GM18508 (cell line): Measurements from ENCODE around the gene CDCA3.

ENCODE experiments used
- ATAC-seq: cut with Tn5 transposase; IDR thresholded peaks from one replicate; pipeline ENCODE4 v1.9.1; 2021; ENCODE audit warnings: moderate number of reproducible peaks; ENCODE audit not compliant: insufficient read depth, unreplicated experiment

CDCA3 gene

GRCh38 chr12:6837370-6838060, 13.6 kb downstream of the CDCA3 start:
- ATAC-seq: no peak

DNA sequence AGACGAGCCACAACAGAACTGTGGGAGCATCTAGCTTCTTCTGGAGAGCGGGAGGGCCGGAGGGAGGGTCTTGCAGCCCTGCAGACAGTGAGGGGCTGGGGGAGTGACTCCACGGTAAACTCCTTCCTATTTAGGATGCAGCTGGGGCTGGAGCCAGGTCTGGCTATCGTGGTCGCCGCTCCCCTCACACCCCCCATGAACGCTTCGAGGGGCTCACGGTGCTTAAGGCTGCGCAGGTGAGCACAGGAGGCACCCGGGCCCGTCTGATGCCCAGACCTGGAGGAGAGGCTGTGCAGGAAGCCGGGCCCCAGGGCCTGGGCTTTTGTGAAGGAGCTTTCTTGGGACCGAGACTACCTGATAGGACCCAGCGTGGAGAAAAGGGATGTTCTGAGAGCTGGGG, 14.2 kb downstream of the CDCA3 start:
- no peak for ATAC-seq

GRCh38 chr12:6834873-6835272, 16.2 kb downstream of the CDCA3 start:
- no peak for ATAC-seq

DNA sequence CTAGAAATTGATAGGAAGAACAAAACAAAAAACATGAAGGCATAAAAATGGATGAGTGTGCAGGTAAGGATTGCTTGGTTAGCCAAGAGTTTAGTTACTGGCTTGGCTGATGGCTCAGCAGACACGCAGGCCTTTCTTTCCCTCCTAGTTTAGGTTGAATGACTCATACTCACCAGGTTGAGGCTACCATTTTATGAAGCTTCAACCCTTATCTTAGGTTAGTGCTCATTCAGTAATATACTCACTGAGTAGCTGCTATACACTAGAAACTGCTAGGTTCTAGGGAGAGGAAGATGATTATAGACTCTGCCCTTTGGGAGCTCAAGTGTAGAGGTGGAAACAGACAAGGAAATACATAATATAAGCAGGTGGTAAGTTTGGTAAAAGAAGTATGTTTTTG, 16.8 kb downstream of the CDCA3 start:
- ATAC-seq: no peak

GRCh38 chr12:6833189-6833890, 17.7 kb downstream of the CDCA3 start:
- ATAC-seq: no peak

GRCh38 chr12:6832125-6832524, 19.0 kb downstream of the CDCA3 start:
- ATAC-seq: no peak

GRCh38 chr12:6831450-6831995, 19.6 kb downstream of the CDCA3 start:
- no peak for ATAC-seq

DNA sequence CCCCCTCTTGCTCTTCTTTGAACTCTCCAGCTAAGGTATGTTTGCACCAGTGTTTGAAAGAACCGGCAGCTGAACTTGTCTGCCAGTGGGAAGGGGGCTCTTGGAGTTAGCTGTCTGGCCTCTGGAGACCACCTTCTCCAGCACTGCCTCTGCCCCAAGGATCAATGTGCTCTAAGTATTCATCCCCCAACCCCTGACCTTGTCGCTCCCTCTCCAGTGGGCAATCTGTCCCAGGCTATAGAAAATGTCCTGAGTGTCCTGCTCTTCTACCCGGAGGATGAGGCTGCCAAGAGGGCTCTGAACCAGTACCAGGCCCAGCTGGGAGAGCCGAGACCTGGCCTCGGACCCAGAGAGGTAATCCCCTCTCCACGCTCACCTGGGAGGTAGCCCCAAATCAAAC, 20.1 kb downstream of the CDCA3 start:
- no peak for ATAC-seq

DNA sequence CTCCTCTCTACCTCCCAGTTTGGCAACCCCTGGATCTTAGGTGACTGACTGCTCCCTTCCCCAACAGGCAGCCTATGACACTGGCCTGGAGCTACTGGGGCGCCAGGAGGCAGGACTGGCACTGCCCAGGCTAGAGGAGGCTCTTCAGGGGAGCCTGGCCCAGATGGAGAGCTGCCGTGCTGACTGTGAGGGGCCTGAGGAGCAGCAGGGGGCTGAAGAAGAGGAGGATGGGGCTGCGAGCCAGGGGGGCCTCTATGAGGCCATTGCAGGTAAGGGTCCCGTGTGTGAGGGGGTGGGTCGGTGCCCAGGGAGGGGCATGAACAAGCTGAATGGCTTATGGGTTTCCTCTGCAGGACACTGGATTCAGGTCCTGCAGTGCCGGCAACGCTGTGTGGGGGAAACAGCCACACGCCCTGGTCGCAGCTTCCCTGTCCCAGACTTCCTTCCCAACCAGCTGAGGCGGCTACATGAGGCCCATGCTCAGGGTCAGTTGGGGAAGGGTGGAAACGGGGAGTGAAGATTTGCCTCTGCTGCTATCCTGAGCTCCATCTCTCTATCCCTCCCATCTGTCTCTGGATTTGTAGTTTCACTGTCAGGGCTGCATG, 20.7 kb downstream of the CDCA3 start:
- no peak for ATAC-seq

GRCh38 chr12:6829536-6830220, 21.4 kb downstream of the CDCA3 start:
- ATAC-seq: no peak

DNA sequence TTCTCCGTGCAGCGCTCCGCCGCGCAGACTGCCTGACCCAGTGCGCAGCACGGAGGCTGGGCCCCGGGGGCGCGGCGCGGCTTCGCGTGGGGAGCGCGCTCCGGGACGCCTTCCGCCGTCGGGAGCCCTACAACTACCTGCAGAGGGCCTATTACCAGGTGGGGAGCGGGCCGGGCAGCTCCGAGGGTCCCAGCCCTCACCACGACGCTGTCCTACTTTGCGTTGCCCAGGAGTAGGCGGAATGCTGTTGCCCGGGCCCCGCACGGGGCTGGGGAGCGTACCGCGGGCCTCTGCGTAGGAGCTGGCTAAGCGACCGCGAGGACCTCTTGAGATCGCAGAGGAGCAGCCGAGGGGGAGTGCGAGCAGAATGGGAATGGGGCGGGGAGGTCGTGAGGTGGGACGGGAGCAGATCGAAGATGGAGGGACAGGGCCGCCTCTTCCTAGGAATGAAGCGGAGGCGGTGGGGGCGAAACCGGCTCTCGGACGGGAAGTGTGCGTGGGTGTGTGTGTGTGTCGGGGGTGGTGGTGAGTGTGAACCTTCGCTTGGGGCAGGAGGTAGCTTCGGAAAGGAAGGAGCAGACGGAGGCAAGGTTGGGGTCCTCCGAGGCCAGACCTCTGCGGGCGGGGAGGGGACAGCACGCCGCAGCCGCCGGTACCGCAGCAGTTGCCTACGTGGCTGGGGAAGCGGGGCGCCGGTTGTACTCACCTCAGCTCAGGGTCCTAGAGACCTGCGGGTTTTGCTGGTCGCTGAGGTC, 22.1 kb downstream of the CDCA3 start:
- ATAC-seq: no peak

DNA sequence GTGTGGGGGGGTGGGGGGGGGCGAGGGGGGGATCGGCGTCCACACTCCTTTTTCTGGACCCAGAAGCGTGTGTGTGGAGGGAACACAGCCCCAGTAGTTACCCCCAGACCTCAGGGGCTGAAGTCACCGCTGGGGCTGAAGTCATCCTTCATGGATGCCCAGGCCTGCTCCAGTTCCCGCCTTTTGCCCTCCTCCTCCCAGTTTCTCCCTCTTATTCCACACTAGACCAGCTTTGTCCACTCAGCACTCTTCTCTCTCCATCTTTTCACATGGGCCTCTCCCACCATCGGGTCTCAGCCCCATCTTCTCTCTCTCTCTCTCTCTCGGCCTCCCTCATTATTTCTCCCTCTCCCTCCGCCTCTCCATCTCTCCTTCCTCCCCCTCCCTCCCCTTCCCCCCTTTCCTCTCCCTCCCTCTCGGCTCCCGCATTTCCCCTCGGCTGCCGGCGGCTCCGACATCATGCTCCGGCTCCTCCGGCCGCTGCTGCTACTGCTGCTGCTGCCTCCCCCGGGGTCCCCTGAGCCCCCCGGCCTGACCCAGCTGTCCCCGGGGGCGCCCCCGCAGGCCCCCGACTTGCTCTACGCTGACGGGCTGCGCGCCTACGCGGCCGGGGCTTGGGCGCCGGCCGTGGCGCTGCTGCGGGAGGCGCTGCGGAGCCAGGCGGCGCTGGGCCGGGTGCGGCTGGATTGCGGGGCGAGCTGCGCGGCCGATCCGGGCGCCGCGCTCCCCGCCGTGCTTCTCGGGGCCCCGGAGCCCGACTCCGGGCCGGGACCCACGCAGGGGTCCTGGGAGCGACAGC, 22.9 kb downstream of the CDCA3 start, which contains the start of gene P3H3:
P3H3 (plus strand) TSS at position 426 of the 799 bp plus-strand sequence; CDS start at position 460, 34 bp downstream.
- no peak for ATAC-seq

GRCh38 chr12:6827437-6827911, 23.6 kb downstream of the CDCA3 start:
- ATAC-seq: no peak

DNA sequence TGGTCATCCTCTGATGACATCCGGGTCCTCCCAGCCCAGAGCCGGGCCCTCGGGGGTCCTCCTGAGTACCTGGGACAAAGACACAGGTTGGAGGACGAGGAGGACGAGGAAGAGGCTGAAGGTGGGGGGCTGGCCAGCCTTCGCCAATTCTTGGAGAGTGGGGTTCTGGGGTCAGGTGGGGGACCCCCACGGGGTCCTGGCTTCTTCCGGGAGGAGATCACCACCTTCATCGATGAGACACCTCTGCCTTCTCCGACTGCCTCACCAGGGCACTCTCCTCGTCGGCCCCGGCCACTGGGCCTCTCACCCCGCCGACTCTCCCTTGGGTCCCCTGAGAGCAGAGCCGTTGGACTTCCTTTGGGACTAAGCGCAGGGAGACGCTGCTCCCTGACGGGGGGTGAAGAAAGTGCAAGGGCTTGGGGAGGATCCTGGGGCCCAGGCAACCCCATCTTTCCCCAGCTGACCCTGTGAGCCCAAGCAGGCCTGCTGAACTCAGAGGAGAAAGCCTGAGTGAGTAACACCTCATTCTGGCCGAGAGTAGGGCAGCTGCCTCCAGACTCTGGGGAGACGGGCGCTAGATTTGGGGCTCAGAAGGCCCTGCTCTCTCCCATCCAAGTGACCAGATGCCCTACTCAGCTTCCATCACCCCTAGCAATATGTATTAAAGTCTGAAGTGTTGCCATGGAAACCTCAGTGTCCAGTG, 24.2 kb downstream of the CDCA3 start:
- ATAC-seq: no peak

- ATAC-seq: no peak
Measured at GRCh38 chr12:6826125-6826733, 24.9 kb downstream of the CDCA3 start.

DNA sequence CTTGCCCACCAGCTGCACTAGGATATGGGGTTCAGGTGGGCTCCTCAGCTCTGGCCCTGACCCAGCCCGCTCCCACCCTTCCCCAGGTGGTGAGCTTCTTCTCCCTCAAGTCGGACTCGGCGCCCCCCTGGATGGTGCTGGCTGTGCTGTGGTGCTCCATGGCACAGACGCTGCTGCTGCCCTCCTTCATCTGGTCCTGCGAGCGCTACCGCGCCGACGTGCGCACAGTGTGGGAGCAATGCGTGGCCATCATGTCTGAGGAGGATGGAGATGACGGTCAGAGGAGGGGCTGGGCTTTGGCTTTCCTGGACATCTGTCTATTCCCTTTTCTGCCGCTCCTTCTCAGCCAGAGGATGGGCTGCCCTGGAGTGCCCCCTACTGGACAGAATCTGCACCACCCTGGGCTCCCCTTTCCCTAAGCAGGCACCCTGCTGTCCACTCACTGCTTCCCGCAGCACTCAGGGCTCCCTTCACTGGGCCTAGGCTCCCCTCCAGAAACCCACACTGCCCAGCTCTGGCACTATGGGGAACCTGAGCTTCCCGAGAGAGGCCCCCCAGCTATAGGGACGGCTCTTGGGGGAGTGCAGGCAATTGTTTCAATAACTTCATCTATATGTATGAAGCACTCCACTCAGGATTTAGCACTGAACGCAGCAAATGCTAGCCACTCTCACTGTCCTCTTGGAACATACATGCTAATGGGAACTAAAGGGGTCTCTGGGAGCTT, 25.5 kb downstream of the CDCA3 start:
- no peak for ATAC-seq

DNA sequence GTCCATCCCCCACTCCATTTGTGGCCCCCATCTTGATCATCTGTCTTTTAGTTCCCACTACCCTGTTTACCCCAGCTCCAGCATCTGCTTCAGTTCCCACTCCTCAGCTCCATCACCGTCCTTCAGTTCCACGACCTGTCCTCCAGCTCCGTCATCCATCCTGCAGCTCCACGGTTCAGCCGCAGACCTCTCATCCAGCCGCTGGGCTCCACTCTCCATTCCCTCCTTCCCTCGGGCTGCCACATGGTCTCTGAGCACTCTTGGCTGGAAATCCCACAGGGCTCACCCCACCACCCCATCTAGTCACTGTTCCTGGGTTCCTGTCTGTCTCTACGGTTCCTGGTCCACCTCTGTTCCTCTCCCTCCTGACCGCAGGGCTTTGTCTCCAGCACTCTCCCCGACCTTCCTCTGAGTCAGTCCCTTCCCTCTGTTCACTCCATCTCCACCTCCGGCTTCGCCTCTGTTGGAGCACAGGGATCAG, 26.1 kb downstream of the CDCA3 start:
- no peak for ATAC-seq
